ENCODE results near the gene KLHL29.

The KLHL29 gene

DNA sequence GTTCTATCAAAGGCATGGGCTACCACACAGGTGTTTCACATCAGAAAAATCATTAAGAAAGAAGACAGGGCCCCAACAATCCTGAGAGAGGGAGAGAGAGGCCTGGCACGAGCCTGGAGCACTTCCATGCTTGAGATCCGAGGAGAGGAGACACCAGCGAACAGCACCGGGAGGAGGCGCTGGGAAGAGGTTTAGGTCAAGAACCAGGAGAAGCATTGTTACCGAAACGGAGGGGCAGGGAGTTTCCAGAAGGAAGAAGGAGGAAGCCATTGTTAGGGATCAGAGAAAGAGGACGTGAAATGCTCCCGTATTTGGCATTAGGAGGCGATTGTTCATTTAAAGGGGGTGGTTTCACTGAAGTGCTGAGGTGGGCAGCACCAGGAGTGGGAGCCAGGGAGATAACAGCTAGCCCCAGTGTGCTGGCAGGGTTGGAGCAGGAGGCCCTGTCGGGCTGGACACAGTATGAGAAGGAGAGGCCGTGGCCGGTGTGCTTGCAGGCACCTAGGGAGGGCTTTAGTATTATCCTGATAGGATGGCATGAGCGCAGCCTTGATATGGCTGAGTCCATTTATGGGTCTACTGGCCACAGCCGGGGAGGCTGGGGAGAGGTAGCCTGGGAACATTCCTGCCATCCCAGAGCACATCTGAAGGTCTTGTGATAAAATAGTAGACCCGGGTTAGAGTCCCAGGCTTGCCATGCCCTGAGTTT is 244.9 kb downstream of the KLHL29 start:
- TF ChIP-seq, protein P1, sequence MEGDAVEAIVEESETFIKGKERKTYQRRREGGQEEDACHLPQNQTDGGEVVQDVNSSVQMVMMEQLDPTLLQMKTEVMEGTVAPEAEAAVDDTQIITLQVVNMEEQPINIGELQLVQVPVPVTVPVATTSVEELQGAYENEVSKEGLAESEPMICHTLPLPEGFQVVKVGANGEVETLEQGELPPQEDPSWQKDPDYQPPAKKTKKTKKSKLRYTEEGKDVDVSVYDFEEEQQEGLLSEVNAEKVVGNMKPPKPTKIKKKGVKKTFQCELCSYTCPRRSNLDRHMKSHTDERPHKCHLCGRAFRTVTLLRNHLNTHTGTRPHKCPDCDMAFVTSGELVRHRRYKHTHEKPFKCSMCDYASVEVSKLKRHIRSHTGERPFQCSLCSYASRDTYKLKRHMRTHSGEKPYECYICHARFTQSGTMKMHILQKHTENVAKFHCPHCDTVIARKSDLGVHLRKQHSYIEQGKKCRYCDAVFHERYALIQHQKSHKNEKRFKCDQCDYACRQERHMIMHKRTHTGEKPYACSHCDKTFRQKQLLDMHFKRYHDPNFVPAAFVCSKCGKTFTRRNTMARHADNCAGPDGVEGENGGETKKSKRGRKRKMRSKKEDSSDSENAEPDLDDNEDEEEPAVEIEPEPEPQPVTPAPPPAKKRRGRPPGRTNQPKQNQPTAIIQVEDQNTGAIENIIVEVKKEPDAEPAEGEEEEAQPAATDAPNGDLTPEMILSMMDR (IDR thresholded peaks at IDR 0.05): no peak

DNA sequence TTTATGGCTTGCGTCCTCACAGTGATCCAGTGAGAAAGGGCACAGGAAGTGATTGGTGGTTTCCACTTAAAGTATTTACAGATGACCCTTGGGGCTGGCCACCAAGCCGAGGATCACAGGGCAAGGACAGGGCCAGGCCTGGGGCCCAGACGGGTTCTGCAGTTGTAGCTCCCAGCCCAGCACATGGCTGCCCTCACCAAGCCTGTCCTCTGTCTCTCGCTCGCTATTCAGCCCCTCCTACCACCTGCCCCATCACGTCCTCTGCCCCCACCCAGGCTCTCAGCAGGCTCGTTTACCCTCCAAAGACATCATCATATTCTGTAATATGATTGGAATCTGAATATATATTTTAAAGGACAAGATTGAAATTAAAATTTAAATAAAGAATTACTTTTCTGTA is 246.0 kb downstream of the KLHL29 start:
- TF ChIP-seq, protein P1 (IDR thresholded peaks at IDR 0.05): no peak

DNA sequence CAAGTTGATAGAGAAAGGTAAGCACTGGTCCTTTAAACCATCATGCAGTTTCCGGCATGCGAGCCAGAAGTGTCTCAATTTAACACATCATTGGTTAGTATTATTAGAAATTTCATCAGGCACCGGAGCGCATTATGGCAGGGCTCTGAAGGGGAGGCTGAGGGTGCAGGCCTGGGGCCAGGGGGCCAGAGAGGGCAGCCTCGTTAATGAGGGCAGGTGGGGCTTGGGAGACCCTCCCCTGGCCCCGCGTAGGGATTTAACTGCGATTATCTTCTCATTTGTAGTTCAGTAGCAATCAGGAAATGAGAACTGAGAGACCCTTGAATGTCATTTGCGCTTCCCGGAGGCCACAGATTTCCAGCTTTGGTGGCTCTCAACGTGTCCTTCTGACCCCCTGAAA is 246.4 kb downstream of the KLHL29 start:
- TF ChIP-seq, protein P1 (IDR thresholded peaks at IDR 0.05): no peak

DNA sequence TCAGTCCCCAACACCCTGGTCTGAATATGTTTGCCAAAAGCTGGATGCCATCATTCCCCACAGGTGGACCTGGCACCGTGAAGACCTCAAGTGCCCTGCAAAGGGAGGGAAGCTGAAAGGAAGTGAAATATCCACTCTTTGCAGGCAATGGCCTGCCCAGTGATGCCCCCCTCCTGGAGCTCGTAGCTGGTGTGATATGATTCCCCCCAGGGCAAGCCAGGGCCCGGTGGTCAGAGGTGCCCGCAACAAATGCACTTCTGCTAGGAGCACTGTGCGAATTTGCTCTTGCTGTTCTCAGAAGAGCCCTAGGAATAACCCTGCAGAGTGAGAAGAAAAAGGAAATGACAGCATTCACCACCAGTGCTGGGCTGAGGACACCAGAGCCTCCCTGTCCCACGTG is 247.4 kb downstream of the KLHL29 start:
- TF ChIP-seq, protein P1 (IDR thresholded peaks at IDR 0.05): no peak

DNA sequence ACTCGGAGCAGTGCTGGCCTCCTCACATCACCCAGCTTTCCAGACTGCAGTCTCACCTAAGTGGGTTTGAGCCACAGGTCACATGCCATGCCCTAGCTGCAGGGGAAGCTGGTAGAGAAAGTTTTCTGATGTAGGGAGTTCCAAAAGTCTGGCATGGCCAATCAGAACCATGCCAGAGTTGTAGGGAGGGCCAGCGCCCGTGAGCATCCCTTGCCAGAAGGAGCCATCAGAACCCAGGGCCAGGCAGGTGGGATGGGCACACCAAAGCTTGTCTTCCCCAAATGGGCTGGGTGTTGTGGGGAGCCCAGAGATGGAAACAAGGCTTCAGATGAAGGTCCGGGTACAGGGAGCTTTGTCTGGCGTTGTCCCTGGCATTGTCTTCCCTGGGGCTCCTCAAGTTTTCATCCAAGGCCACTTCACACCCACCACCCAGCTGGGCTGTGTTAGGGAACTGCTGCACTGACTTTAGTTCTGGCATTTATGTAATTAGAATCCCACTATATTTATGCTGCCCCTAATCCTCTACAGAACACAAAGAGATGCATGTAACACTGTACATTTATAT is 247.9 kb downstream of the KLHL29 start:
- TF ChIP-seq, protein P1 (IDR thresholded peaks at IDR 0.05): no peak

DNA sequence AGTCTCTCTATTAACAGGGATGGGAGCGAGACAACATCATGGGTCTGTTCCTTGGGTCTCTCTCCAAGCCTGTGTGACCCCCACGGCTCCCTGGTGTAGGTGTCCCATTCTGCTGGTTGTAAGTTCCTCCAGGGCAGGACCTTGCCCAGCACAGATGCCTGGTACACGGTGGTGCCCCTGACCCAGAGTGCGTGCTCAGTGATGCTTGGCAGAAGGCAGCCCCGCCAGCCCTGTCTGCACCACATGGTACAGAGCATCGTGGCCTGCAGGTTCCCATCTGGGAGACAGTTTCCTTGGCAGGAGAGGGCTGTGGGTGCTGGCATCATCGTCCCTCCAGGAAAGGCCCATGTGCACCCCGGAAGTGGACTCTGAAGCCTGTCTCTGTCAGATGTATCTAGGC is 249.0 kb downstream of the KLHL29 start:
- TF ChIP-seq, protein P1 (IDR thresholded peaks at IDR 0.05): no peak

DNA sequence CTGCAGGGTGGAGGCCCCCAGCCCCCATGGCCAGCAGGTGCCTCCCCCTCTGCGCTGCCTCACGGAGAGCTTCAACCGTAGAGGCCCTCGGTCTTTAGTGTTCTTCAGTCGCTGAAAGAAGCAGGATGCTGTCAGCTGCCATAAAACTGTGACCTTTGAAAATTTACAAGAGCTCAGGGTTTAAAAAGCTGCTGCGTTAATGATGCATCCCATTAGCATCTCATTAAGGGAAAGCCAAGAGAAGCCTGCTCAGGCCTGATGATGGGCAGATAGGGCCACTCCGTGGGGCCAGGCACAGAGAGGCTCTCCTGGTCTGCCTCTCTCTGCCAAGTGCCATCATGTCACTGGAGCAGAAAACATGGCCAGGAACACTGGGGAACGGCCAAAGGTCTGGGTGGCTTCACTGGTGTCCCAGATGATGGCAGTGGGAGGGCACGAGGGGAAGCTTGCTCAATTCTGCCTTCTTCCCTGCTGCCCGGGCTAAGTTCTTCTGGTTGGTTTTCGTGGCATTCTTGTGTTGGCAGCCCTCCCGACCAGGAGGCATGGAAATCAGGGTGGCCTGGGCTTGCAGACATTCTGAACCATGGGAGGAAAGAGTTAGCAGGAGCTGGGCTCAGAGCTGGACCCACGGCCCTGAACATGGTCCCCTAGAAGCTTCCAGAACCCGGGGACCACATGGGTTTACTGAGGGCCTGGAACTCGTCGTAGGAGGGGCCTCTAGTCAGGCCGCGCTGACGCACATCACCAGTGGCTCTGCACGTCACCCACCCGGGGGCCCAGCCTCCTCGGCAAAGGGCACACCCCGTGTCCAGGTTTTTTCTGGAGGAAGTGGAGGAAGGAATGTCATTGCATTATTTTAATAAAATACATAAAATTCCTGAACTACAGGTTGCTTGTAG is 250.7 kb downstream of the KLHL29 start:
- TF ChIP-seq, protein P1 (IDR thresholded peaks at IDR 0.05): no peak

All from LNCAP (cell line).